Upper lobe of right lung (tissue), 1 donor: ENCODE results near the gene CSTA. TPM values are rescaled to one million over a fixed set of nuclear protein-coding genes. Genes with fewer than 3 reads are reported as not detected.

ENCODE experiments used
- ATAC-seq: fragments of 200-7000 bp; cut with Tn5 transposase; one replicate; pipeline ENCODE4 v1.9.1; 2020; ENCODE audit warnings: mild to moderate bottlenecking, moderate library complexity
- DNase-seq: peaks from one replicate; pipeline ENCODE4 v3.0.0-alpha.2; 2020
- H3K27ac ChIP-seq: fragments of 200-600 bp; one replicate; pipeline ENCODE4 v1.8.0; 2022
- H3K27me3 ChIP-seq: fragments of 200-600 bp; one replicate; pipeline ENCODE4 v1.8.0; 2022; ENCODE audit warnings: mild to moderate bottlenecking
- H3K36me3 ChIP-seq: fragments of 200-600 bp; one replicate; pipeline ENCODE4 v1.8.0; 2022
- H3K4me1 ChIP-seq: fragments of 200-600 bp; one replicate; pipeline ENCODE4 v1.8.0; 2022
- H3K4me3 ChIP-seq: fragments of 200-600 bp; one replicate; pipeline ENCODE4 v1.8.0; 2022; ENCODE audit warnings: mild to moderate bottlenecking
- H3K9me3 ChIP-seq: fragments of 200-600 bp; one replicate; pipeline ENCODE4 v1.8.0; 2022
- intact Hi-C: fragments of 100-400 bp; cut with DNase I; formaldehyde crosslinking; loops from one replicate; pipeline ENCODE4 v1.11.0; 2022
- total RNA-seq: library from RNA; stranded (reverse); fragmentation: NEBNext Ultra II Directional; extraction: Animal tissue kit (Norgen Biotek cat#: 25700); gene quantifications from one replicate; pipeline ENCODE4 v1.2.1, GENCODE V29; 2021
- TF ChIP-seq, protein P1 (sequence below): fragments of 200-600 bp; IDR thresholded peaks from one replicate; pipeline ENCODE4 v1.8.0; 2022; ENCODE audit warnings: antibody characterized with exemption
- donor health status: DM: no; HTN: yes; CAD: no; lungs with severe emphysema.

CSTA gene
- total RNA-seq, 1 donor from 2014 or later: 22.3 TPM

DNA sequence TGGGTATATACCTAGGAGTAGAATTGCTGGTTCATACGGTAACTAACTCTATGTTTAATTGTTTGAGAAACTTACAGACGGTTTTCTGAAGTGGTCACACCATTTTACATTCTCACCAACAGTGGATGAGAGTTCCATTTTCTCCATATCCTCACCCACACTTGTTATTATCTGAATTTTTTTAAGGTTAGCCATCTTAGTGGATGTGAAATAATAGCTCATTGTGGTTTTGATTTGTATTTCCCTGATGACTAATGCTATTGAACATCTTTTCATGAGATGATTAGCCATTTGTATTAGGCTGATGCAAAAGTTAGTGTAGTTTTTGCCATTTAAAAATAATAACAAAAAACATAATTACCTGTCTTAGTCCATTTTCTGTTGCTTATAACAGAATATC is 18.6 kb downstream of the CSTA start:
- Histone ChIP-seq H3K27me3 (no peaks in the 10 kb centered on the region), H3K4me3 (no peak overlapping the region), H3K27ac (no peak overlapping the region), H3K4me1 (no peaks in the 10 kb centered on the region), H3K9me3 (no peaks in the 10 kb centered on the region), H3K36me3 (no peaks in the 10 kb centered on the region)
- intact Hi-C loops: no loop called here
- ATAC-seq (no peak), DNase-seq (no peak)
- TF ChIP-seq, protein P1, sequence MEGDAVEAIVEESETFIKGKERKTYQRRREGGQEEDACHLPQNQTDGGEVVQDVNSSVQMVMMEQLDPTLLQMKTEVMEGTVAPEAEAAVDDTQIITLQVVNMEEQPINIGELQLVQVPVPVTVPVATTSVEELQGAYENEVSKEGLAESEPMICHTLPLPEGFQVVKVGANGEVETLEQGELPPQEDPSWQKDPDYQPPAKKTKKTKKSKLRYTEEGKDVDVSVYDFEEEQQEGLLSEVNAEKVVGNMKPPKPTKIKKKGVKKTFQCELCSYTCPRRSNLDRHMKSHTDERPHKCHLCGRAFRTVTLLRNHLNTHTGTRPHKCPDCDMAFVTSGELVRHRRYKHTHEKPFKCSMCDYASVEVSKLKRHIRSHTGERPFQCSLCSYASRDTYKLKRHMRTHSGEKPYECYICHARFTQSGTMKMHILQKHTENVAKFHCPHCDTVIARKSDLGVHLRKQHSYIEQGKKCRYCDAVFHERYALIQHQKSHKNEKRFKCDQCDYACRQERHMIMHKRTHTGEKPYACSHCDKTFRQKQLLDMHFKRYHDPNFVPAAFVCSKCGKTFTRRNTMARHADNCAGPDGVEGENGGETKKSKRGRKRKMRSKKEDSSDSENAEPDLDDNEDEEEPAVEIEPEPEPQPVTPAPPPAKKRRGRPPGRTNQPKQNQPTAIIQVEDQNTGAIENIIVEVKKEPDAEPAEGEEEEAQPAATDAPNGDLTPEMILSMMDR: no peak

DNA sequence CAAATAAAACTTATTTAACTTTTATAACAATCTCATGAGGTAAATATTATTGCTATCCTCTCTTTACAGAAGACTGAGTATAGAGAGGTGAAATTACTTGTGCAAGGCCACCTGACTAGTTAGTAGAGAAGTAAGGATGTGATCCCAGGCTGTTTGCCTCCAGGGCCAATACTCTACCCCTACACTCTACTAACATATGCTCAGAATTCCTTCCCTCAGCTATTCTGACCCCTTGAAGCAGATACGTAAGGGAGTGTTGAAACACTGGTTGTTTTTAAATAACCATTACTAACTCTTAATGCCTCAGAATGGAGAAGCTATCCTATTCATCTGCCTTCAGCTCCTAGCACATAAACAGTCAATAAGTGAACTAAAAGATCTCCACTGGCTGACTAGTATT is 24.1 kb downstream of the CSTA start:
- no peaks in the 10 kb centered on the region for H3K36me3 ChIP-seq

DNA sequence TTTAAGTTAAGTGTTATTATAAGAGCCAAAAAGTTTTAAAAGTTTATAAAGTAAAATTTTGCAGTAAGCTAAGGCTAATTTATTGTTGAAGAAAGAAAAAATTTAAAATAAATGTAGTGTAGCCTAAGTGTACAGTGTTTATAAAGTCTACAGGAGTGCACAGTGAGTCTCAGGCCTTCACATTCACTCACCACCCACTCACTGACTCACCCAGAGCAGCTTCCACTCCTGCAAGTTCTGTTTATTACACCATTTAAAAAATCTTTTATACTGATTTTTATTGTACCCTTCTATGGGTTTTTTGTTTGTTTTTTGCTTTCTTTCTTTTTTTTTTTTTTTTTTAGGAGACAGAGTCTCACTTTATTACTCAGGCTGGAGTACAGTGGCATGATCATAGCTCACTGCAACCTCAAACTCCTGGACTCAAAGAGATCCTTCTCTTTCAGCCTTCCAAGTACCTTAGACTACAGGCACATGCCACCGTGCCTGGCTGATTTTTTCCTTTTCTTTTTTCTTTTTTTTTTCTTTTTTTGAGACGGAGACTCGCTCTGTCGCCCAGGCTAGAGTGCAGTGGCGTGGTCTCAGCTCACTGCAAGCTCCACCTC is 25.9 kb downstream of the CSTA start:
- Histone ChIP-seq H3K9me3 (no peaks in the 10 kb centered on the region), H3K27me3 (no peaks in the 10 kb centered on the region), H3K4me3 (no peak overlapping the region), H3K27ac (no peak overlapping the region), H3K4me1 (no peaks in the 10 kb centered on the region), H3K36me3 (no peaks in the 10 kb centered on the region)
- intact Hi-C loops: no loop called here
- ATAC-seq (no peak), DNase-seq (no peak)
- TF ChIP-seq, protein P1: no peak

More for the DNA sequence above, 24.1 kb downstream of the CSTA start:
- DNase-seq (no peak), ATAC-seq (no peak)
- TF ChIP-seq, protein P1: no peak
- Histone ChIP-seq H3K27me3 (no peaks in the 10 kb centered on the region), H3K27ac (no peak overlapping the region), H3K4me1 (no peaks in the 10 kb centered on the region), H3K9me3 (no peaks in the 10 kb centered on the region), H3K4me3 (no peak overlapping the region)
- intact Hi-C loops: no loop called here

DNA sequence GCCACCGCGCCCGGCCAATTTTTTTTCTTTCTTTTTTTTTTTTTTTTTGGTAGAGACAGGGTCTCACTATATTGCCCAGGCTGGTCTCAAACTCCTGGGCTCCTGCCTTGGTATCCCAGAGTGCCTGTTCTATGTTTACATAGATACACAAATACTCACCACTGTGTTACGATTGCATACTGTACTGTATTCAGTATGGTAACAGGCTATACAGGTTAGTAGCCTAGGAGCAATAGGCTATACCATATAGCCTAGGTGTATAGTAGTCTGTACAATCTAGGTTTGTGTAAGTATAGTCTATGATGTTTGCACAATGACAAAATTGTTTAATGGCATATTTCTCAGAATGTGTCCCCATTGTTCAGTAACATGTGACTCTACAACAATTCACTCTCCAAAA is 26.6 kb downstream of the CSTA start:
- Histone ChIP-seq H3K4me3 (no peak overlapping the region), H3K36me3 (no peaks in the 10 kb centered on the region), H3K27me3 (no peaks in the 10 kb centered on the region), H3K4me1 (no peaks in the 10 kb centered on the region), H3K9me3 (no peaks in the 10 kb centered on the region), H3K27ac (no peak overlapping the region)
- intact Hi-C loops: no loop called here
- TF ChIP-seq, protein P1: no peak
- ATAC-seq (no peak), DNase-seq (no peak)

DNA sequence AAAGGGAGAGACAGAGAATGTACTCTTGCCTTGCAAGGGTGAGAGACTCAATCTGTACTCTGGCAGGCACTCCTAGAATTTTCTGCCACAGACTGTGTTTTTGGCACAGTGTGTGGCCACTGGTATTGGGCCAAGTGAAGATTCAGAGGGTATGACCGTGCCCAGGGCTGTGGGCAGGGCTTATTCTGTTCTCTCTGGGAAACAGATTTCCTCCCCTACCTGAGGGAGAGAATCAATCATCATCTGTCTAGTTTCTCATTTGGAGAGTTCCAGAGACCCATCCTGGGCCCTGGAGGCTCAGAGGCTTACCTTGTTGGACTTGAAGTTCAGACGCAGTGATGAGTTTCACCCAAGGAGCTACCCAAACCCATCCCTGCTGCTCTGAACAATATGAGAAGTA is 28.2 kb downstream of the CSTA start:
- no peak for ATAC-seq
- H3K4me1 ChIP-seq: no peaks in the 10 kb centered on the region
- TF ChIP-seq, protein P1: no peak

DNA sequence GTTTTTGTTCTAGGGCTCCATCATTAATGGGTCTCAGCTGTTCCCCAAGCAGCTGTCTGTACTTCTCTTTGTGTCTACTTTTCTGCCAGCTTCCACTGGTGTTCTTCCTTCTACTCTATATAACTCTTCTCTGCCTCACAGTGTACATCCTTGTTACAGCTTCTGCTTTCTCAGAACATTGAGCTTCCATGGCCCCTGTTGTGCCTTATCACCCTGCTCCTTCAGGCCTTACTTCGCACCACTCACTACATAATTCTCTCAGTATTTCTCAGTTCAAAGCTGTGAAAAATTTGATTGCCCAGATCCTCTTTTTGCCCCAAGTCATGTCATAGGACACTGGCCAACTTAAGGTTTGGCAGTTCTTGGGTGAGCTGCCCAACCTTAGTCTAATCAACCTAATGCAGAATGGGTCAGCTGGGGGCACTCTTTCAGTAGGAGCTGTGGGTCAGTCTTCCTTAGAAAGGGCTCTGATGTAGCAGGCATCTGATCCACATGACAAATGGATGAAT is 28.9 kb downstream of the CSTA start:
- peaks cover 16% of the 10 kb centered on the region for H3K36me3 ChIP-seq
- intact Hi-C loops: no loop called here
- TF ChIP-seq, protein P1: no peak
- no peak overlapping the region for H3K27ac ChIP-seq
- DNase-seq: no peak
- H3K4me3 ChIP-seq: no peak overlapping the region
- no peaks in the 10 kb centered on the region for H3K27me3 ChIP-seq
- H3K4me1 ChIP-seq: no peaks in the 10 kb centered on the region
- H3K9me3 ChIP-seq: no peaks in the 10 kb centered on the region
- ATAC-seq: no peak

More for the DNA sequence above, 28.2 kb downstream of the CSTA start:
- H3K36me3 ChIP-seq: peaks cover 8% of the 10 kb centered on the region
- no peaks in the 10 kb centered on the region for H3K27me3 ChIP-seq
- no peak for DNase-seq
- H3K4me3 ChIP-seq: no peak overlapping the region
- H3K27ac ChIP-seq: no peak overlapping the region
- intact Hi-C loops: no loop called here
- H3K9me3 ChIP-seq: no peaks in the 10 kb centered on the region
